Fibroblast of skin of right biceps (primary cell): ENCODE data around the gene KIFAP3.

Experiments used
- DNase-seq: peaks from one replicate; pipeline ENCODE4 v3.0.0-alpha.2; 2013

KIFAP3 gene

DNA sequence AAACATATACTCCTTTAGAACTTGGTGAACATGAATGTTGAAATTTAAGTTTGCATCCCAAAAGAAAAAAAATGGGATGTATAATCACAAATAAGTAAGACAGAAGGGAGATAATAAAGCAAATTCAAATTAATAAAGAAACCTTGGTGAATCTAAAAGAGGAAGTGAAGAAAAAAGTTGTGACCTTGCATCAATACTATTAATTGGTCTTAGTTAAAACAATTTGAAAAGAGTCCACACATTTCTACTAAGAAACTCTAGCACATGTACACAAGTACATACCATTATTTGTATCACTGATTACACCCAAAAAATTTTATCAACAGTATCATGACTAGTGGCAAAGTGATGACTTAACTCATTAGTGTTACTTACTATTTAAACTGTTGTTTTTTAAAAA lies 100.4 kb downstream of the KIFAP3 start:
- DNase-seq = no peak

GRCh38 chr1:169970114-169970513 lies 104.4 kb downstream of the KIFAP3 start:
- DNase-seq = no peak

DNA sequence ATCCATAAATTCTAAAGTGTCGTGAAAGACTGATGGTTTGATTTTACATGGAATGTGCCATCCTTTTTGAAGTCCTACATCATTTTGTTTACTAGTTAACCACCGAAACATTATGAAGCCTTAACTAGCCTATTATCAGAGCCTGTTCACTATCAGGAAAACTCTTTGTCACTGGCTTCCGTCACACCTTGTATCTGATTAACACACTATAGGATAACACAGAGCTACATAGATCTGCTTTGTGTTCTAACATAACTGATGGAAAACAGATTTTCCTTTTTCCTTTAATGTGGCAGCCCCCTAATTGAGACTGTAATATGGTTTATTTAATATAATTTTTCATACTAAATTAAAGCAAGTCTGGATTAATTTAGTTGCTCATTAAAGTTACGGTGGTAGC lies 106.3 kb downstream of the KIFAP3 start:
- DNase-seq = no peak

- no peak for DNase-seq
Observed at GRCh38 chr1:169964206-169964605, 110.3 kb downstream of the KIFAP3 start.

- DNase-seq = no peak
Observed at GRCh38 chr1:169959686-169960085, 114.8 kb downstream of the KIFAP3 start.

GRCh38 chr1:169958987-169959386 lies 115.5 kb downstream of the KIFAP3 start:
- no peak for DNase-seq

DNA sequence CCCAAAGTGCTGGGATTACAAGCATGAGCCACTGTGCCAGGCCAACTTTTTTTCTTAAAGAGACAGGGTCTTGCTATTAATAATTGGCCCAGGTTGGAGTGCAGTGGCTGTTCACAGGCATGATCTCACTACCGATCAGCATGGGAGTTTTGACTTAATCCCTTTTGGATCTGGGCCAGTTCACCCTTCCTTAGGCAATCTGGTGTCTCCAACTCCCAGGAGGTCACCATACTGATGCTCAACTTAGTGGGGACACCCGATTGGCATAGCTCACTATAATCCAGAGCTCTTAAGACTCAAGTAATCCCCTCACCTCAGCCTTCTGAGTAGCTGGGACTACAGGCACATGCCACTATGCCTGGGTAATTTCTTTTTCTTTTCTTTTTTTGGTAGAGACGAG lies 116.6 kb downstream of the KIFAP3 start:
- no peak for DNase-seq

GRCh38 chr1:169951108-169951507 lies 123.4 kb downstream of the KIFAP3 start:
- DNase-seq = no peak

- DNase-seq = peak; percentile 31
Observed at GRCh38 chr1:169949139-169949538, 125.4 kb downstream of the KIFAP3 start.

DNA sequence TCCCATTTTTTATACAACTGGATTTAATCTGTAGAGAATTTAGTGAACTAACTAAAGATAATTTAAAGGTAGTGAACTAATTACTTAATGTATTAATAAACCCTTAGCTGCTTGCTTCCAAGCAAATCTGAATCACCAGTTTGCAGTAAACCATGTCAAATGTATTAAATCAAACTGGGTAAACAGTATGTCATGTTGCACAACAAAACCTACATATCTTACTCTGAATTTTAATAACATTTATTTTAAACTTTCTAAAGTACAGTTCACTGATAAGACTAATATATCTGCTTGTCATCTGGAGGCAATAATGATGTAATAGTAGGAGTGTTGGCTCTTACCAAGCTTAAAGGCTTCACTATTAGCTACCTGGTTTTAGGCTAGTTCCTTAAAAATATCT lies 128.3 kb downstream of the KIFAP3 start:
- no peak for DNase-seq

- no peak for DNase-seq
Observed at GRCh38 chr1:169945181-169945580, 129.3 kb downstream of the KIFAP3 start.

DNA sequence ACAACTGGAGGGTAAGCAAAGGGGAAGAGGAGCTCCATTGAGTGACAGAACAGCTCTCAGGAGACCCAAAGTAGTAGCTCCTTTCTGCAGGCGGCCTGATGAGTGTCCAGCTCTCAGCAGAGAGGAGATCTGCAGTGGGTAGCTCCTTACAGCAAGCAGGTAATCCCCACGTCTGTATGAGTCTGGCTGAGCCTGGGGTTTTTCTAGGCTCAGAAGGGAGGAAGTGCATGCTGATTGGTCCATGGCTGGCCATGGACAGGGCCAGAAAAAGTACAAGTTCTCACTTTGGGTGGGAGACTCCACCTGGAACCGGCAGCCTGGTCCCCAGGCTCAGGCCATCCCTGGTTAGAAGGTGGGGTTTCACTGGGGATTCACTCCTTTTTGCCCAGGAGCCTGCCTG lies 129.9 kb downstream of the KIFAP3 start:
- no peak for DNase-seq

- DNase-seq = no peak
Observed at GRCh38 chr1:169943963-169944526, 130.4 kb downstream of the KIFAP3 start.

- DNase-seq = peak; percentile 29
Observed at GRCh38 chr1:169941982-169942830, 132.3 kb downstream of the KIFAP3 start.

DNA sequence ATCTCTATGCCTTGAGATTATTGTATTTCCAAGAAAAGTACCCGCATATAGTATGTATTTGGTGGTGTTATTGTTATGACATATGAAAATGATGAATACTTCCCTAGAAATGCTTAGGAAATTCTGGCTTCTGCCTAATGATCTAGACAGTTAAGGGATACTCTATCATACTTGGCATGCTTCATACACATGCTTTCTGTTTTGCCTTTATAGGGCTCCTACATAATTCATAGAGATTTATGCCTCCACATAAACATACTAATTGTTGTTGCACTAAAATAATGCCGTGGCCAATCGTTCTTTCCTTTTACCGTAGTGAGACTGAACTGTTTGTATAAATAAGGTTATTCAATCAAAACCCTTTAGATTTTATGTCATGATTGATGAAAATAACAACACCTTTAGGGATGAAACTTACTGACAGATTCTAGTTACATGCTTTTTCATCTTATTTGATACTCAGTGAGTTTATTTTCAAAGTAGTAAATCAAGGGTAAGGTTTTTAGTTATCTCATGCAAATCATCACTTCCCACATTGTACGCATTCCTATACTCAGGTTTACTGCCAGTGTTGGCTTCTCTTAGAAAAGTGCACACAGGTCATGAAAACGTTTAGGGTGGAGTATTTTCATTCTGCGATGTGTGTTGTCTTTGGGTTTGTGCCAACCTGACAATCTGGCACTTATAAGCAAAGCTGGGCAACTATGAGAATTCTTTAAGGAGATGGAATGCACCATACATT lies 140.3 kb downstream of the KIFAP3 start:
- DNase-seq = peak; percentile 77

DNA sequence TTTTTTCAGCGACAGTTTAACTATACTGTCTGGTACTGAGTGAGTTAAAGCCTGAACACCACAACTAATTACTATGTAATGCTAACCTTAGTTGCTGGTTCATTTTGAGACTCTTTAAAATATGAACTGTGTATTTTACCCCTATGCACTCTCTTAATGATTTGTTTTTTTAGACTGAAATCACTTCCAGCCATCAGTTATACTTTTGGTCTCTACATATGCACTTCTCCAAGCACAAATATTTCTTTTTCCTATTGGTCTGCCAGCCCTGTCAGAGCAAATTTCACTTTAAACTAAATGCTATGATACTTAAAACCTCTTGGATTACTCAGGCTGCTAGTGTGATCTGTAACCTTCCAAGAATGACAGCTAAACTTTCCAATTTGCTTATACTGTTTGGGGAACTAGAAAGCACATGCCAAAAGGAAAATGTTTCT lies 142.7 kb downstream of the KIFAP3 start:
- peak; percentile 45 for DNase-seq

GRCh38 chr1:169929210-169929526 lies 145.3 kb downstream of the KIFAP3 start:
- no peak for DNase-seq

- peak; percentile 58 for DNase-seq
Observed at GRCh38 chr1:169928438-169929209, 145.9 kb downstream of the KIFAP3 start.

DNA sequence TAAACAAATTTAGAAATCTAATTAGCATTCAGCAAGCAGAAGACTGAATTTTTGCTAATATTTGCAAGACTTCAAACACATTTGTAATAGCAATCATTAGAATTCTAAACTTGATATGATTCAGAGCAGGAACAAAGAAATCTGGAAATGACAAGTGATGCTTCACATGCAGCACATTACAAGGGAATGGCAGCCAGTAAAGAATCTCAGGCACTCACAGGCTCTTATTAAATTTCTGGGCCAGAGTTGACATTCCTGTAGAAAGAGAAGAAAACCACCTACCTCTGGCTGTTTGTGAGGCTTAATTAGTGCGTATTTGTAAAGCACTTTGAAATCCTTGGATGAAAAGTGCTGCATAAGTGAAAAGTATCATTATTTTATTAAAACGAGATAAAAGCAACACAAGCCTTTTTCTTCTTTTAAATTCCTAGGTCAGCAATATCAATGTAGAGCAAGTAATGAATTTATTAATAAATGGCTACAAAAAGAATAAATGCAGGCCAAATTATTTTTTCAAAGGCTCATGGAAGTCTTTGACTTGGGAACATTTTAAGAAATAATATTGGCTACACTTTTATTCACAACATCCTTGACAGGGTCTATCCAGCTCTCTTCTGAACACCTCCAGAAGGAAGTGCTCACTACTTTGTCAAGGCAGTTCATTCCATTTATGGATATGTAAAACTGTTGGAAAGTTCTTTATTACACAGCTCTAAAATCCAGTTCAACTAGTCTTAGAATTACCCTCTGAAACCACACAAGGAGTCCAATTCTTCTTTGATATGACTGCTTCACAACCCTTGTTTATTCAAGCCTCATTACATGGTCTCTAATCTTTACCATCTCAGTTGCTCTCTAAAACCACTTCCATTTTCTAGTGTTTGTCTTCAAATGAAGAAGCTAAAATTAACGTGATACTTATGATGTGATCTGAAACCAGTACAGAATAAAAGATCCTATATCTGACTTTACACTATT lies 148.7 kb downstream of the KIFAP3 start:
- peak; percentile 26 for DNase-seq

- no peak for DNase-seq
Observed at GRCh38 chr1:169924829-169925228, 149.7 kb downstream of the KIFAP3 start.

DNA sequence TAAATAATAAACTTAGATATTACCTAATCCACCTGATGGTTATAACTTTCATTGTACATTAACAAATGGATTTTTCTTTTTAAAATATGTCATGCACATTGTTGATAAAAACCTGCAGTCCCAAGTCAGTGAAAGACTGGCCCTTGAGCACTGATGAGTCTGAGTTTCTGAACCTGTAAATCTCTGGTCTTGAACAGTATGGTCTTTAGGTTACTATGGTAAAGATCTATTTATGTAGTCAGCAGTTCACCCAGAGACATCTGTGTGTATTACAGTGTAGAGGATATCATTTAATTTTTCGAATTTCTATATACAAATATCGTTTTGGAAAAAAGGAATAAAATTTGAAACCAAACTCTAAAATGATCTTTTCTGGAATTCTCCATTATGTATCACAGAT lies 150.4 kb downstream of the KIFAP3 start:
- DNase-seq = no peak

- DNase-seq = no peak
Observed at GRCh38 chr1:169921080-169921479, 153.4 kb downstream of the KIFAP3 start.
